ENCODE data around the gene ARHGAP42.
"Not testable (repeated sequence)": the region's sequence is repeated elsewhere in the genome, so short reads cannot be mapped to it uniquely, and the experiment has no call there.

ARHGAP42 gene

GRCh38 chr11:100901471-100901870 lies 214.4 kb downstream of the ARHGAP42 start:
- not testable (repeated sequence) for H3K4me3 ChIP-seq (ENCODE audit: low read length); H3K4me2 ChIP-seq (ENCODE audit: low read length); H3K9me2 ChIP-seq (replicated peaks; ENCODE audit: control insufficient read depth, low read length)

GRCh38 chr11:100902454-100903141 lies 215.5 kb downstream of the ARHGAP42 start:
- Histone ChIP-seq H3K4me2 (ENCODE audit: low read length) (no peak overlapping the region), H3K4me1 (ENCODE audit: control insufficient read depth, low read length) (no peaks in the 10 kb centered on the region), H3K79me2 (ENCODE audit: control insufficient read depth, low read length) (no peaks in the 10 kb centered on the region), H4K20me1 (ENCODE audit: control insufficient read depth, insufficient read depth, low read depth, low read length) (no peaks in the 10 kb centered on the region), H3K9me3 (ENCODE audit: control insufficient read depth, insufficient read depth, low read length) (no peaks in the 10 kb centered on the region), H3K27ac (ENCODE audit: low read depth, low read length) (no peak overlapping the region), H3K9me2 (replicated peaks; ENCODE audit: control insufficient read depth, low read length) (no peaks in the 10 kb centered on the region), H3K4me3 (ENCODE audit: low read length) (no peak overlapping the region), H3K36me3 (ENCODE audit: control insufficient read depth, low read length) (no peaks in the 10 kb centered on the region), H3F3A (ENCODE audit: control insufficient read depth, insufficient read depth) (no peaks in the 10 kb centered on the region), H3K27me3 (ENCODE audit: control insufficient read depth, low read length) (no peaks in the 10 kb centered on the region)
- TF ChIP-seq, protein P1, sequence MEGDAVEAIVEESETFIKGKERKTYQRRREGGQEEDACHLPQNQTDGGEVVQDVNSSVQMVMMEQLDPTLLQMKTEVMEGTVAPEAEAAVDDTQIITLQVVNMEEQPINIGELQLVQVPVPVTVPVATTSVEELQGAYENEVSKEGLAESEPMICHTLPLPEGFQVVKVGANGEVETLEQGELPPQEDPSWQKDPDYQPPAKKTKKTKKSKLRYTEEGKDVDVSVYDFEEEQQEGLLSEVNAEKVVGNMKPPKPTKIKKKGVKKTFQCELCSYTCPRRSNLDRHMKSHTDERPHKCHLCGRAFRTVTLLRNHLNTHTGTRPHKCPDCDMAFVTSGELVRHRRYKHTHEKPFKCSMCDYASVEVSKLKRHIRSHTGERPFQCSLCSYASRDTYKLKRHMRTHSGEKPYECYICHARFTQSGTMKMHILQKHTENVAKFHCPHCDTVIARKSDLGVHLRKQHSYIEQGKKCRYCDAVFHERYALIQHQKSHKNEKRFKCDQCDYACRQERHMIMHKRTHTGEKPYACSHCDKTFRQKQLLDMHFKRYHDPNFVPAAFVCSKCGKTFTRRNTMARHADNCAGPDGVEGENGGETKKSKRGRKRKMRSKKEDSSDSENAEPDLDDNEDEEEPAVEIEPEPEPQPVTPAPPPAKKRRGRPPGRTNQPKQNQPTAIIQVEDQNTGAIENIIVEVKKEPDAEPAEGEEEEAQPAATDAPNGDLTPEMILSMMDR (IDR thresholded peaks at IDR 0.05; ENCODE audit: low read depth, low read length, poor library complexity, severe bottlenecking): no peak
- TF ChIP-seq EZH2phosphoT487 (IDR thresholded peaks at IDR 0.05; ENCODE audit: borderline replicate concordance, low read length): no peak

More at GRCh38 chr11:100901471-100901870, 214.4 kb downstream of the ARHGAP42 start:
- not testable (repeated sequence) for H3K9me3 ChIP-seq (ENCODE audit: control insufficient read depth, insufficient read depth, low read length); H3F3A ChIP-seq (ENCODE audit: control insufficient read depth, insufficient read depth); H3K27ac ChIP-seq (ENCODE audit: low read depth, low read length); H3K79me2 ChIP-seq (ENCODE audit: control insufficient read depth, low read length); H3K4me1 ChIP-seq (ENCODE audit: control insufficient read depth, low read length); H3K27me3 ChIP-seq (ENCODE audit: control insufficient read depth, low read length); H3K36me3 ChIP-seq (ENCODE audit: control insufficient read depth, low read length); H4K20me1 ChIP-seq (ENCODE audit: control insufficient read depth, insufficient read depth, low read depth, low read length)

GRCh38 chr11:100903284-100903683 lies 216.2 kb downstream of the ARHGAP42 start:
- H3K79me2 ChIP-seq (ENCODE audit: control insufficient read depth, low read length): no peaks in the 10 kb centered on the region
- H3K27ac ChIP-seq (ENCODE audit: low read depth, low read length): no peak overlapping the region
- H3K4me3 ChIP-seq (ENCODE audit: low read length): no peak overlapping the region
- H3K27me3 ChIP-seq (ENCODE audit: control insufficient read depth, low read length): no peaks in the 10 kb centered on the region
- peaks cover 2% of the 10 kb centered on the region for H3K4me1 ChIP-seq (ENCODE audit: control insufficient read depth, low read length)
- H3F3A ChIP-seq (ENCODE audit: control insufficient read depth, insufficient read depth): no peaks in the 10 kb centered on the region
- H3K36me3 ChIP-seq (ENCODE audit: control insufficient read depth, low read length): no peaks in the 10 kb centered on the region
- no peak overlapping the region for H3K4me2 ChIP-seq (ENCODE audit: low read length)
- no peaks in the 10 kb centered on the region for H3K9me2 ChIP-seq (replicated peaks; ENCODE audit: control insufficient read depth, low read length)
- no peaks in the 10 kb centered on the region for H3K9me3 ChIP-seq (ENCODE audit: control insufficient read depth, insufficient read depth, low read length)
- H4K20me1 ChIP-seq (ENCODE audit: control insufficient read depth, insufficient read depth, low read depth, low read length): no peaks in the 10 kb centered on the region
- no peak for TF ChIP-seq EZH2phosphoT487 (IDR thresholded peaks at IDR 0.05; ENCODE audit: borderline replicate concordance, low read length)
- TF ChIP-seq, protein P1 (IDR thresholded peaks at IDR 0.05; ENCODE audit: low read depth, low read length, poor library complexity, severe bottlenecking): no peak

DNA sequence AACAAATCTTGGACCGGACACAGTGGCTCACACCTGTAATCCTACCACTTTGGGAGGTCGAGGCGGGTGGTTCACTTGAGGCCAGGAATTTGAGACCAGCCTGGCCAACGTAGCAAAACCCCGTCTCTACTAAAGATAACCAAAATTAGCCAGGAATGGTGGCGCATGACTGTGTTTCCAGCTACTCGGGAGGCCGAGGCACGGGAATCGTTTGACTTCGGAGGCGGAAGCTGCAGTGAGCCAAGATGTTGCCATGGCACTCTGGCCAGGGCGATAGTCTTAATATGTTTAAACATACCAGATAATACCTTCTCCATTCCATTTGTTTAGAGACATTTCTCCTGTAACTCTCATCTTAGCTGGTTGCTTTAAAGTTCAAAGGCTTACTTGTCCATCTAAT lies 218.6 kb downstream of the ARHGAP42 start:
- Histone ChIP-seq H3K36me3 (ENCODE audit: control insufficient read depth, low read length) (no peaks in the 10 kb centered on the region), H3K4me1 (ENCODE audit: control insufficient read depth, low read length) (peaks cover 26% of the 10 kb centered on the region), H3F3A (ENCODE audit: control insufficient read depth, insufficient read depth) (no peaks in the 10 kb centered on the region), H3K9me3 (ENCODE audit: control insufficient read depth, insufficient read depth, low read length) (no peaks in the 10 kb centered on the region), H3K4me3 (ENCODE audit: low read length) (no peak overlapping the region), H3K27ac (ENCODE audit: low read depth, low read length) (no peak overlapping the region), H3K9me2 (replicated peaks; ENCODE audit: control insufficient read depth, low read length) (no peaks in the 10 kb centered on the region), H3K79me2 (ENCODE audit: control insufficient read depth, low read length) (no peaks in the 10 kb centered on the region), H4K20me1 (ENCODE audit: control insufficient read depth, insufficient read depth, low read depth, low read length) (no peaks in the 10 kb centered on the region), H3K27me3 (ENCODE audit: control insufficient read depth, low read length) (no peaks in the 10 kb centered on the region), H3K4me2 (ENCODE audit: low read length) (no peak overlapping the region)
- TF ChIP-seq EZH2phosphoT487 (IDR thresholded peaks at IDR 0.05; ENCODE audit: borderline replicate concordance, low read length): no peak
- TF ChIP-seq, protein P1 (IDR thresholded peaks at IDR 0.05; ENCODE audit: low read depth, low read length, poor library complexity, severe bottlenecking): no peak
